Globus pallidus (tissue), 1 donor: ENCODE results near the gene RALGAPA1.
A peak's percentile ranks its signal among the peaks of the same experiment; 100 is the strongest.
"Not testable (repeated sequence)": the region's sequence is repeated elsewhere in the genome, so short reads cannot be mapped to it uniquely, and the experiment has no call there.

Experiments
- DNase-seq: peaks from one replicate; pipeline ENCODE4 v3.0.0-alpha.2; 2015; ENCODE audit warnings: low spot score

RALGAPA1 gene

GRCh38 chr14:35808638-35809563 lies at the start of gene RALGAPA1:
Gene RALGAPA1 (minus strand): TSS chr14:35809295. CDS start chr14:35808835, 460 bp downstream.
- peak; percentile 91 for DNase-seq

DNA sequence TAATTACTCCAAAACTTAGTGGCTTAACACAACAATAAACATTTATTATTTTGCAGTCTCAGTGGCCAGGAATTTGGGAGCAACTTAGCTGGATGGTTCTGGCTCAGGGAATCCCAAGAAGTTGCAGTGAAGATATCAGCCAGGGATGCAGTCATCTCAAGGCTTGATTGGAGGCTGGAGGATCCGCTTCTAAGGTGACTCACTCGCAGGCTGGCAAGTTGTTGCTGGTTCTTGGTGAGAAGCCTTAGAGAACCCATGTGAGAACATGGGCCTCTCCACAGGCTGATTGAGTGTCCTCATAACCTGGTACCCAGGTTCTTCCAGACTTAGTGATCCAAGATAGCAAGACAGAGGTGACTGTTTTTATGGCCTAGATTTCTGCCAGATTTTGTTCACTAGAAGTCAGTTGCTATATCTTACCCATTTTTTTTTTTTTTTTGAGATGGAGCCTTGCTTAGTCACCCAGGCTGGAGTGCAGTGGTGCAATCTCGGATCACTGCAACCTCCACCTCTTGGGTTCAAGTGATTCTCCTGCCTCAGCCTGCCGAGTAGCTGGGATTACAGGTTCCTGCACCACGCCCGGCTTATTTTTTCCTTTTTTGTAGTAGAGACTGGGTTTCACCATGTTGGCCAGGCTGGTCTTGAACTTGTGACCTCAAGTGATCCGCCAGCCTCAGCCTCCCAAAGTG lies 49.6 kb upstream of the RALGAPA1 start:
- DNase-seq = no peak

DNA sequence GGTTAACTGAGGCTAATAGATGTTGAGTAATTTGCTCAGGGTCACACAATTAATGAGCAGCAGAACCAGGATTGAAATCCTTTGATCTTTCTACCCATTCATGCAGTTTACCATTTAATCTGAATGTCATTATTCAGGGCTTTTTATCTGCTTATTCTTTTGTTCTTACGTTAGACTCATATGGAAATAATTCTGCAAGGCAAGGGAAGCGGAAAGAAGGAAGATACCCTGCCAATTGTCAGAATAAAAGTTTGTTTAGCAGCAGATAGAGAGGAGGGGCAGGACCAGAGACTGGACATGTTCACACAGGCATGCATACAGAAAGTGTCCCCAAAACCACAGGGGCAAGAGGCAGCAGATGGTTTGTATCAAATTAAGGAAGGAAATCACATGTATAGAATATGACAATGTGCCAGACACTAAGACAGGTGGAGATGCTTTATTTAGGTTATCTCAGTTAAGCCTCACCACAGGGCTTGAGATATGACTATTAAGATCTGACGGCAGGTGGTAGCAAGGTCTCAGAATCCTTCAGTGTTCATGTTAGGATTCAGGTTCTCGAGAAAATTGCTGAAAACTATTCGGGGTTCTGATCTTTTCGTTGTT lies 46.9 kb upstream of the RALGAPA1 start:
- DNase-seq = no peak

DNA sequence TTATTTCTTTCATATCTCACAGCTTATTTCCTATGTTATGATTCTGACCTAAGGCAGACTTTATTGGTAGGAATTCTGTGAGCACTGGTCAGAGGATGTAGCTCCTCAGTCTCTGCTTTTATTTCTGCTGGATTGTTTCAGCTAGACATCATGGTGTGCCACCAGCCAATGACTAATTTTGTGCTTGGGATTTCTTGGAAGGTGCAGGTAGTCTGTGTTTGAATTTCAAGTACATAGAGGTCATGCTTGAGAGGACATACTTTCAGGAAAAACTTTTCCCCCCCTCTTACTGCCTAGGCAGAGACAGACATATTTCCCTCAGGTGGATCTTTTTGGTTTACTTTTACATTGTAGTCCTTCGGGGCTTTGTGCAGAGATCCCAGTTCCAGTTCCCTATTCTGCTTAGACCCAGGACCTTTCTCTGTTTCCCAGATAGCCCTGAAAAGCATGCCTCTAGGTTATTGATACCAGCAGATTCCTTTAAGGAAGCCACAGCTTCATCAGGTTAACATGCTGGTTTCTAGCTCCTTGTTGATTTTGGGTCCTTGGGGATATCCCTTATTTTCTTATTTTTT lies 45.7 kb upstream of the RALGAPA1 start:
- no peak for DNase-seq

DNA sequence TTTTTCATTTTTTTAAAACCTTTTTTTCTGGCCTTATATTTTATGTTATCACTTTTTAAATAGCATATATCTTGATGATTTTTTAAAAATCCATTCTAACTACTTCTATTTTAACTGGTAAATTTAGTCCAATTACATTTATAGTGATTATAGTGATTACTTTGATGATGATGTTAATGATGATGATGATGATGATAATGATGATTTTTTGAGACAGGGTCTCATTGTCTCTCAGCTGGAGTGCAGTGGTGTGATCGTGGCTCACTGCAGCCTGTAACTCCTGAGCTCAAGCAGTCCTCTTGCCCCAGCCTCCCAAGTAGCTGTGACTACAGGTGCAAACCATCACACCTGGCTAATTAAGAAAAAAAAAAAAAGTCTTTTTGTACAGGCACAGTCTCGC lies 44.1 kb upstream of the RALGAPA1 start:
- DNase-seq = no peak

DNA sequence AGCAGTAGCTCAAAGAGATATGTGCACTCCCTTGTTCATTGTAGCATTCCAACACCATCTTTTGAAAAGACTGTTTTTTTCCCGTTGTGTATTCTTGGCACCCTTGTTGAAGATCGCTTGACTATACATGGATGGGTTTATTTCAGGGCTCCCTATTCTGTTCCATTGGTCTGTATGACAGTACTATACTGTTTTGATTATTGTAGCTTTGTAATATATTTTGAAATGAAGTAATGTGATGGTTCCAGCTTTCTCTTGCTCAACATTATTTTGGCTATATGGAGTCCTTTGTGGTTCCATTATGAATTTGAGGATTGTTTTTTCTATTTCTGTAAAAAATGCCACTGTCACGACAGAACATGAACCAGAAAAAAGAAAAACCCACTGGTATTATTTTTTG lies 42.7 kb upstream of the RALGAPA1 start:
- no peak for DNase-seq

GRCh38 chr14:35849122-35849521 lies 40.0 kb upstream of the RALGAPA1 start:
- peak; percentile 1 for DNase-seq

DNA sequence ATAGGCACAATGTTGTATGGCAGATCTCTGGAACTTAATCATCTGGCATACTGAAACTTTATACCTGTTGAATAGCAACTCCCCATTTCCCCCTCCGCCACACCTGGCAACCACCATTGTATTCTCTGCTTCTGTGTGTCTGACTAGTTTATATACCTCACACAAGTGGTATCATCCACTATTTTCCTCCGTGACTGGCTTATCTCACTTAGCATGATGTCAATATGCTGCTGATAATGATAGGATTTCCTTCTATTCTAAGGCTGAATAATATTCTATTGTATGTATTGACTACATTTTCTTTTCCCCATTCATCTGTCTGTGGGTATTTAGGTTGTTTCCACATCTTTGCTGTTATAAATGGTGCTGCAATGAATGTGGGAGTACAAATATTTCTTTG lies 38.5 kb upstream of the RALGAPA1 start:
- no peak for DNase-seq

DNA sequence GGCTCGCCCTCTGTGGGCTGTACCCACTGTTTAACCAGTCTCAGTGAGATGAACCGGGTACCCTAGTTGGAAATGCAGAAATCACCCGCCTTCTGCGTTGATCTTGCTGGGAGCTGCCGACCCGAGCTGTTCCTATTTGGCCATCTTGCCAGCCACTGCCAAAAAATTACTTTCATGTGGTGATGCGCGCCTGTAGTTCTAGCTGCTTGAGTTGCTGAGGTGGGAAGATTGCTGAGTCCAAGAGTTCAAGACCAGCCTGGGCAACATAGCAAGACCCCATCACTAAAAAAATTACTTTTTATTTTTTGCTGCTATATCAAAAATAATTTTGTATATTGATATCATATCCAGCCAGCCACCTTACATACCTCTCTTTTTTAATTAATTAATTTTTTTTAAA lies 35.4 kb upstream of the RALGAPA1 start:
- DNase-seq = no peak

DNA sequence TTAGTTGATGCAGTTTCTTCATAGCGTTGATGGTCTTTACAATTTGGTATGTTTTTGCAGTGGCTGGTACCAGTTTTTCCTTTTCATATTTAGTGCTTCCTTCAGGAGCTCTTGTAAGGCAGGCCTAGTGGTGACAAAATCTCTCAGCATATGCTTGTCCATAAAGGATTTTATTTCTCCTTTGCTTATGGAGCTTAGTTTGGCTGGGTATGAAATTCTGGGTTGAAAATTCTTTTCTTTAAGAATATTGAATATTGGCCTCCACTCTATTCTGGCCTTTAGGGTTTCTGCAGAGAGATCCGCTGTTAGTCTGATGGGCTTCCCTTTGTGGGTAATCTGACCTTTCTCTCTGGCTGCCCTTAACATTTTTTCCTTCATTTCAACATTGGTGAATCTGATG lies 33.1 kb upstream of the RALGAPA1 start:
- DNase-seq = not testable (repeated sequence)

GRCh38 chr14:35841704-35842103 lies 32.6 kb upstream of the RALGAPA1 start:
- not testable (repeated sequence) for DNase-seq

DNA sequence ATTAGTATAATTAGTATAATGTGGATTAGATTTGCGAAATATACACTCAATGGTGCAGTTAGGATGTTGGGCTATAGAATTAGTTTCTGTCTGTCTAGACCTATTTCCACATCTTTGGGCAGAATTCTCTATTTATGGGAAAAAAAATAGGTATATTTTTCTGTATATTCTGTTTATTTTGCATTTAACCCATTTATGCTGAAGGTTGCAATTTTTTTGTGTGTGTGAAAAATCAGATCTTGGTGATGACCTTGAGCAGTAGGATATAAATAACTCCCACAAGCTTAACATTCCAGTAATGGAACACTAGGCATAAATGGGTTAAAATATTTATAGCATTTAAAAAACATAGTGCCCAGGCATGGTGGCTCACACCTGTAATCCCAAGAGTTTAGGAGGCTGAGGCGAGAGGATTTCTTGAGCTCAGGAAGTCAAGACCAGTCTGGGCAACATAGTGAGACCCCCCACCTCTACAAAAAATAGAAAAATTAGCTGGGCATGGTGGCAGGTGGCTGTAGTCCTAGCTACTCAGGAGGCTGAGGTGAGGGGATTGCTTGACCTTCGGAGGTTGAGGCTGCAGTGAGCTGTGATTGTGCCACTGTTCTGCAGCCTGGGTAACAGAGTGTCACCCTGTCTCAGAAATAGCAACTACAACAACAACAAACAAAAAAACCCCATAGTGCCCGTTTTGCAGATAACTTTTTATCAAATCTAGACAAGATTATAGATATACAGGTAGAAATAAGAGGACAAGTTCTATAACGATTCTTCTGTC lies 26.3 kb upstream of the RALGAPA1 start:
- DNase-seq = no peak

GRCh38 chr14:35829449-35829848 lies 20.4 kb upstream of the RALGAPA1 start:
- DNase-seq = no peak

DNA sequence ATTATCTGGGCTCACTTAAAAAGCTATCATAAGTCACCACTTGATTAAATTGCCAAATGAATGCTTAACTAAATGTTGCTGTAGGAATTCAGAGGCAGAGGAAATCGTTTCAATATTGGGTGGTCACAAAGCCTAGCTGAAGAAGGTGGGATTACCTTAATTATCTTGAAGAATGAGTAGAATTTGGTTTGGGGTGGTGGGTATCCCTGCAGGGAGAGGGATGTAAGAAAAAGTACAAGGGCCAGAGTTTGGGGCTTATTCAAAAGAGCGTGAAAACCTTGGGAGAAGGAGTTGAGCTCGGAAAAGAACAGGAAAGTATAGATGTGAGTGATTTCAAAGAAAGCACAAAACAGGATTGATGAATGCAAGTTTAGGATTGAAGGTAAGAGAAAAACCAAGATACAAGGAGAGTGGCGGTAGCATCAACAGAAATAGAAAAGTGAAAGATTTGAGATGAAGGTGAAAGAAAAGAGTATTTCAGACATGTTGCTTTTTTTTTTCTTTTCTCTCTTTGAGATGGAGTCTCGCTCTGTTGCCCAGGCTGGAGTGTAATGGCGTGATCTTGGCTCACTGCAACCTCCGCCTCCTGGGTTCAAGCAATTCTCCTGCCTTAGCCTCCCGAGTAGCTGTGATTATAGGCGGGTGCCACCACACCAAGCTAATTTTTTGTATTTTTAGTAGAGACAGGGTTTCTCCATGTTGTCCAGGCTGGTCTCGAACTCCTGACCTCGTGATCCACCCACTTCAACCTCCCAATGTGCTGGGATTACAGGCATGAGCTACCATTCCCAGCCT lies 18.8 kb upstream of the RALGAPA1 start:
- no peak for DNase-seq

- DNase-seq = no peak
Measured at GRCh38 chr14:35826952-35827416, 17.9 kb upstream of the RALGAPA1 start.

GRCh38 chr14:35826218-35826951 lies 17.3 kb upstream of the RALGAPA1 start, which contains the start of gene BRMS1L:
Gene BRMS1L (plus strand): TSS chr14:35826338. CDS start chr14:35826517, 179 bp downstream.
- peak; percentile 99 for DNase-seq

- DNase-seq = no peak
Measured at GRCh38 chr14:35825968-35826217, 16.8 kb upstream of the RALGAPA1 start.

- DNase-seq = not testable (repeated sequence)
Measured at GRCh38 chr14:35824446-35825165, 15.5 kb upstream of the RALGAPA1 start.

GRCh38 chr14:35822501-35822900 lies 13.4 kb upstream of the RALGAPA1 start:
- no peak for DNase-seq
